Right atrium auricular region (tissue), 2 donors: ENCODE measurements around the gene HILPDA. TPM values are rescaled to one million over a fixed set of nuclear protein-coding genes. Genes with fewer than 3 reads are reported as not detected.

ENCODE experiments used
- DNase-seq: peaks from one replicate; pipeline ENCODE4 v3.0.0-alpha.2; 2019; ENCODE audit warnings: low spot score
- H3K27ac ChIP-seq, 2 donors: fragments of 200-600 bp; sonication (generic); 1 replicate in 1 of 2; 2 replicates in 1 of 2; pipeline ENCODE4 v1.5.1; 2016 to 2019
- H3K27me3 ChIP-seq, 2 donors: fragments of 200-600 bp; sonication (generic); one replicate each; pipeline versions ENCODE4 v1.5.1 to v1.6.0; 2017 to 2019
- H3K36me3 ChIP-seq: fragments of 200-600 bp; sonication (generic); one replicate; pipeline ENCODE4 v1.5.1; 2016
- H3K4me1 ChIP-seq, 2 donors: fragments of 200-600 bp; sonication (generic); one replicate each; pipeline versions ENCODE4 v1.5.1 to v1.6.0; 2017 to 2019
- H3K4me3 ChIP-seq, 2 donors: fragments of 200-600 bp; sonication (generic); 1 replicate in 1 of 2; 2 replicates in 1 of 2; pipeline ENCODE4 v1.5.1; 2017 to 2019; ENCODE audit warnings: mild to moderate bottlenecking in 1 of 2, moderate library complexity in 1 of 2
- H3K9me3 ChIP-seq, 2 donors: fragments of 200-600 bp; sonication (generic); one replicate each; pipeline ENCODE4 v1.5.1; 2019
- CTCF ChIP-seq, 2 donors: fragments of 200-600 bp; sonication (generic); IDR thresholded peaks; one replicate each; pipeline ENCODE4 v1.5.1; 2019; ENCODE audit warnings: antibody characterized with exemption in 2 of 2
- total RNA-seq, 2 donors: library from RNA; depleted of rRNA; stranded (reverse); fragments of >200 nt; gene quantifications; one replicate each; pipeline ENCODE4 v1.1.0, GENCODE V29; 2016

The HILPDA gene
- total RNA-seq, 2 donors from 2014 or later: 4.2 to 7.4 TPM

- Histone ChIP-seq H3K9me3 (no peaks in the 10 kb centered on the region), H3K36me3 (no peaks in the 10 kb centered on the region), H3K27ac (no peak overlapping the region), H3K4me3 (no peak overlapping the region), H3K4me1 (no peaks in the 10 kb centered on the region), H3K27me3 (no peaks in the 10 kb centered on the region)
- no peak for TF ChIP-seq CTCF (IDR thresholded peaks at IDR 0.05)
- no peak for DNase-seq
Measured at GRCh38 chr7:128419257-128419656, 36.4 kb upstream of the HILPDA start.

- Histone ChIP-seq H3K4me3 (no peak overlapping the region), H3K36me3 (no peaks in the 10 kb centered on the region), H3K27me3 (no peaks in the 10 kb centered on the region), H3K4me1 (no peaks in the 10 kb centered on the region), H3K27ac (no peak overlapping the region), H3K9me3 (no peaks in the 10 kb centered on the region)
- DNase-seq: no peak
- TF ChIP-seq CTCF (IDR thresholded peaks at IDR 0.05): no peak
Measured at GRCh38 chr7:128420773-128421172, 34.9 kb upstream of the HILPDA start.

DNA sequence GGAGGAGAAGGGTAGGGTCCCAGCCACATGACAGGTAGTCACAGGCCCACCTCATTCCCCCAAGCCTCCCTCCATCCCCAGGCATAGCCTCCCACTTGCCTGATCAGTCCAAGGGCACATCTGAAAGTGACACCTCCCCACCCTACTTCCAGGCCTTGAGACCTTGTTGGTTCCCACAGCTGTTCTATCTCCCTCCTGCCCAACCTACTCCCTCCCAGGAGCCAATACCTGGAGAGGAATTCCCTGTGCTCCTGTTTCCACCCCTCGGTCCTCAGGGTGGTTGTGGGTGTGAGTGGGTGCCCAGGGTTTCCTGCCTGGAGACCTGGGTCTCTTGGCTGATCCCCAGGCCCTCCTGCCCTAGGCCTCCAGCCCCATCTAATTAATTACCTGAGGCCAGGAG lies 34.3 kb upstream of the HILPDA start:
- Histone ChIP-seq H3K27ac (no peak overlapping the region), H3K4me3 (no peak overlapping the region), H3K36me3 (no peaks in the 10 kb centered on the region), H3K4me1 (no peaks in the 10 kb centered on the region), H3K27me3 (no peaks in the 10 kb centered on the region), H3K9me3 (no peaks in the 10 kb centered on the region)
- TF ChIP-seq CTCF (IDR thresholded peaks at IDR 0.05): no peak
- no peak for DNase-seq

DNA sequence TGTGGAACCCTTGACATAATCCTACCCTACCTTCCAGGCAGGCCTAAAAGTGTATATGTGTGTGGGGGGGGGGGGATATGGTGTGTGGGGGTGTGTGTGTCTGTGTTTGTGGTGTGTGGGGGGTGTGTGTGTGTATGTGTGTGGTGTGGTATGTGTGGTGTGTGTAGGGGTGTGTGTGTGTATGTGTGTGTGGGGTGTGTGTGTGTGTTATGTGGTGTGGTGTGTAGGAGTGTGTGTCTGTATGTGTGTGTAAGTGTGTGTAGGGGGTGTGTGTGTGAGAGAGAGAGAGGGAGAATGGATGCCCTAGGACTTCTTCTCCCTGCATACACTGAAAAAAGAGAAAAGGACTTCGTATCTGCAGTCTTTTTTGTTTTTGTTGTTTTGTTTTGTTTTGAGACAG lies 33.6 kb upstream of the HILPDA start:
- Histone ChIP-seq H3K27ac (no peak overlapping the region), H3K4me3 (no peak overlapping the region), H3K4me1 (peaks cover 0 to under 1% of the 10 kb centered on the region in 2 donors), H3K9me3 (no peaks in the 10 kb centered on the region), H3K27me3 (no peaks in the 10 kb centered on the region), H3K36me3 (no peaks in the 10 kb centered on the region)
- no peak for TF ChIP-seq CTCF (IDR thresholded peaks at IDR 0.05)
- DNase-seq: no peak

GRCh38 chr7:128422842-128423241 lies 32.8 kb upstream of the HILPDA start:
- H3K4me1 ChIP-seq: peaks cover 0 to 6% of the 10 kb centered on the region in 2 donors
- DNase-seq: no peak
- no peak overlapping the region for H3K27ac ChIP-seq
- no peaks in the 10 kb centered on the region for H3K27me3 ChIP-seq
- H3K36me3 ChIP-seq: no peaks in the 10 kb centered on the region
- no peak for TF ChIP-seq CTCF (IDR thresholded peaks at IDR 0.05)
- H3K4me3 ChIP-seq: no peak overlapping the region
- H3K9me3 ChIP-seq: no peaks in the 10 kb centered on the region

DNA sequence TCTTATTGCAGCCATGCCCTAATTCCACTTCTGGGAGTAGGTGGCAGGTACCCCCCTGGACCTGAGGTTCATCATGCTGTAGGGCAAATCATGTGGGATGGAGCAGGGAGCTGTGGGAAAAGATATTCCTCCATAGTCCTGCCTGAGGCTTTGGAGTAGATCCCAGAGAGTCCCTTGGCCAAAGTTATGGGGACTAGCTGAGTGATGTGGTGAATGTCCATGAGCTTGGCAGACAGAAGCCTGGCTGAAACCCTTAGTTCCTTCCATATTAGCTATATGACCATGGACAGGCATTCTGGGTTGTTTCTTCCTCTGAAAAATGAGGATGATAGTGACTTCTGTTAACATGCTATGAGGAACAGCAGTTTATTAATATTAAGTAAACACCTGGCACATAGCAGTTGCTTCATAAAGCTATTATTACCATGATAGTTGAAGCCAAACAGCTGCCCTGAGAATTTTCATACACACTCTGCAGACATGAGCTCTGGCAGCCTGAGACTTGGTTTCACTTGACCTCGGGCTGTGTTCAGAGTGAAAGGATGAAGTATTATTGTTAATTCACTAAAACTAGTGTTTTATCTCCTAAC lies 30.9 kb upstream of the HILPDA start:
- no peak for TF ChIP-seq CTCF (IDR thresholded peaks at IDR 0.05)
- Histone ChIP-seq H3K4me1 (peaks cover 0 to 6% of the 10 kb centered on the region in 2 donors), H3K36me3 (no peaks in the 10 kb centered on the region), H3K27me3 (no peaks in the 10 kb centered on the region), H3K4me3 (no peak overlapping the region), H3K27ac (no peak overlapping the region), H3K9me3 (no peaks in the 10 kb centered on the region)
- DNase-seq: no peak
